GM12878 (cell line): ENCODE results near the gene SLC11A2. TPM values are rescaled to one million over a fixed set of nuclear protein-coding genes. Genes with fewer than 3 reads are reported as not detected.

Experiments used
- ASH2L ChIP-seq: fragments of 300-600, 200-600 bp; sonication (generic); IDR thresholded peaks from 2 replicates; pipeline ENCODE4 v1.6.1; 2017; ENCODE audit warnings: low read depth, mild to moderate bottlenecking, borderline replicate concordance
- ATF7 ChIP-seq: fragments of 450-650 bp; IDR thresholded peaks from 2 replicates; pipeline ENCODE4 v1.6.1; 2016; ENCODE audit warnings: low read depth, mild to moderate bottlenecking
- RAD21 ChIP-seq: IDR thresholded peaks from 2 replicates; pipeline ENCODE4 v1.6.1; 2011; ENCODE audit warnings: mild to moderate bottlenecking, low read depth, low read length, moderate library complexity; ENCODE audit not compliant: insufficient read depth
- SIX5 ChIP-seq: IDR thresholded peaks from 2 replicates; pipeline ENCODE4 v1.6.1; 2011; ENCODE audit warnings: mild to moderate bottlenecking, low read depth, low read length, moderate library complexity; ENCODE audit not compliant: severe bottlenecking
- TCF3 ChIP-seq: IDR thresholded peaks from 2 replicates; pipeline ENCODE4 v1.6.1; 2012; ENCODE audit warnings: low read depth, mild to moderate bottlenecking, low read length, borderline replicate concordance; ENCODE audit not compliant: insufficient read depth
- polyA plus RNA-seq, 11 experiments: library from polyadenylated mRNA; depleted of rRNA in 4 of 11; unstranded in 6 of 11; stranded (reverse) in 5 of 11; fragments of >200 nt; fragmentation: Nextera tagmentation in 4 of 11; fragmentation: Illumina TruSeq in 1 of 11; extraction: Ambion mirVana in 4 of 11; extraction: Trizol in 1 of 11; gene quantifications; 1 replicate in 1 of 11; 2 replicates in 10 of 11; pipeline versions ENCODE4 v1.2.1 to v1.2.3, GENCODE V29; 2011 to 2016; ENCODE audit warnings: inconsistent platforms in 2 of 11, missing spikeins in 2 of 11, low read depth in 1 of 11
- total RNA-seq, 4 experiments: library from RNA; depleted of rRNA in 3 of 4; stranded (reverse); fragments of >200 nt in 3 of 4; fragmentation: Illumina TruSeq in 1 of 4; extraction: Trizol in 1 of 4; gene quantifications; 2 replicates each; pipeline versions ENCODE4 v1.2.1 to v1.2.3, GENCODE V29; 2013 to 2021
- TF ChIP-seq, protein P1 (sequence below): IDR thresholded peaks from 2 replicates; pipeline ENCODE4 v1.6.1; 2011; ENCODE audit warnings: mild to moderate bottlenecking, low read depth, low read length, moderate library complexity; ENCODE audit not compliant: insufficient replicate concordance
- TF ChIP-seq, protein P2 (sequence below): IDR thresholded peaks from 2 replicates; pipeline ENCODE4 v1.6.1; 2012; ENCODE audit warnings: mild to moderate bottlenecking, low read depth, low read length
- TF ChIP-seq, protein P3 (sequence below): fragments of 450-650 bp; IDR thresholded peaks from 2 replicates; pipeline ENCODE4 v1.6.1; 2018; ENCODE audit warnings: mild to moderate bottlenecking, low read depth, moderate library complexity; ENCODE audit not compliant: partially characterized antibody
- TF ChIP-seq, protein P4 (sequence below): IDR thresholded peaks from 2 replicates; pipeline ENCODE4 v1.6.1; 2012; ENCODE audit warnings: low read depth, low read length, improper control_type of control experiment

The SLC11A2 gene
- total and polyA plus RNA-seq, 10 of the 15 experiments (the other 5 are each of a cell fraction or from before 2014, with no cell fraction given), result 6.2 to 29.4 (median 15.6) TPM

DNA sequence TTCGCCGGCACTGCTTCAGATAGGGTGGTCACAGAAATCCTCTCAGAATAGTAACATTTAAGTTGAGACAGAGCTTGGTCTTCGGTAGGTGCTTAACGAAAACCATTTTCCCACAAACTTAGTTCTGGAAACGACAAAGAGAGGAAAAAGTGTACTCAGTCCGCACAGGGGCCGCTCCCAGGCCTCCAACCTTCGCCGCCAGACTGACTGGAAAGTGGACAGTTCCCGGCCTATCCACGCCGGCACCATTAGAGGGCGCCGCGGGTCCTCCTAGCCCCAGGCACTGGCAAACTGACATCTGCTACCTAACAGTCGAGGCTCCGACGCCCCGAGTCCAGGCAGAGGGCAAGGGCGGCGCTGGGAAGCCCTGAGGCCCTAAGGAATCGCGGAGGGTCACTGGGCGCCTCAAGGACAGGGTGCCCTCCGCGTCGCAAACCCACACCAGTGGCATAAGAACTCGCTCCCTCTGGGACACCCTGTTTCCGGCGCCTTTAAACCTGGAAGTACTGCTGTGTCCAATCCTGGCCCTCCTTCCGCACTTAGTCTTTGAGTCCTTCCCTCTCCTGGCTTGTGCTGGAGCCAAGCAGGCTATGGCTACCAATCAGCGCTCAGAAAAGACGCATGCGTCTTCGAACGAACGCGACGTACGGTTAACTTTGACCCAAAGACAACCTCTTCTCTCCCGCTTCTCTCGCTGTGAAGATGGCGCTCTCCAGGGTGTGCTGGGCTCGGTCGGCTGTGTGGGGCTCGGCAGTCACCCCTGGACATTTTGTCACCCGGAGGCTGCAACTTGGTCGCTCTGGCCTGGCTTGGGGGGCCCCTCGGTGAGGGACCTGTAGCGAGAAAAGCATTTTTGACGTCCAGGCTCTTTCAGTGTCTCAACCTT, 21.7 kb upstream of the SLC11A2 start, which contains the start of gene LETMD1 (continued):
- TF ChIP-seq, protein P1, sequence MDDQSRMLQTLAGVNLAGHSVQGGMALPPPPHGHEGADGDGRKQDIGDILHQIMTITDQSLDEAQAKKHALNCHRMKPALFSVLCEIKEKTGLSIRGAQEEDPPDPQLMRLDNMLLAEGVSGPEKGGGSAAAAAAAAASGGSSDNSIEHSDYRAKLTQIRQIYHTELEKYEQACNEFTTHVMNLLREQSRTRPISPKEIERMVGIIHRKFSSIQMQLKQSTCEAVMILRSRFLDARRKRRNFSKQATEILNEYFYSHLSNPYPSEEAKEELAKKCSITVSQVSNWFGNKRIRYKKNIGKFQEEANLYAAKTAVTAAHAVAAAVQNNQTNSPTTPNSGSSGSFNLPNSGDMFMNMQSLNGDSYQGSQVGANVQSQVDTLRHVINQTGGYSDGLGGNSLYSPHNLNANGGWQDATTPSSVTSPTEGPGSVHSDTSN, result no peak
- TF ChIP-seq, protein P2, sequence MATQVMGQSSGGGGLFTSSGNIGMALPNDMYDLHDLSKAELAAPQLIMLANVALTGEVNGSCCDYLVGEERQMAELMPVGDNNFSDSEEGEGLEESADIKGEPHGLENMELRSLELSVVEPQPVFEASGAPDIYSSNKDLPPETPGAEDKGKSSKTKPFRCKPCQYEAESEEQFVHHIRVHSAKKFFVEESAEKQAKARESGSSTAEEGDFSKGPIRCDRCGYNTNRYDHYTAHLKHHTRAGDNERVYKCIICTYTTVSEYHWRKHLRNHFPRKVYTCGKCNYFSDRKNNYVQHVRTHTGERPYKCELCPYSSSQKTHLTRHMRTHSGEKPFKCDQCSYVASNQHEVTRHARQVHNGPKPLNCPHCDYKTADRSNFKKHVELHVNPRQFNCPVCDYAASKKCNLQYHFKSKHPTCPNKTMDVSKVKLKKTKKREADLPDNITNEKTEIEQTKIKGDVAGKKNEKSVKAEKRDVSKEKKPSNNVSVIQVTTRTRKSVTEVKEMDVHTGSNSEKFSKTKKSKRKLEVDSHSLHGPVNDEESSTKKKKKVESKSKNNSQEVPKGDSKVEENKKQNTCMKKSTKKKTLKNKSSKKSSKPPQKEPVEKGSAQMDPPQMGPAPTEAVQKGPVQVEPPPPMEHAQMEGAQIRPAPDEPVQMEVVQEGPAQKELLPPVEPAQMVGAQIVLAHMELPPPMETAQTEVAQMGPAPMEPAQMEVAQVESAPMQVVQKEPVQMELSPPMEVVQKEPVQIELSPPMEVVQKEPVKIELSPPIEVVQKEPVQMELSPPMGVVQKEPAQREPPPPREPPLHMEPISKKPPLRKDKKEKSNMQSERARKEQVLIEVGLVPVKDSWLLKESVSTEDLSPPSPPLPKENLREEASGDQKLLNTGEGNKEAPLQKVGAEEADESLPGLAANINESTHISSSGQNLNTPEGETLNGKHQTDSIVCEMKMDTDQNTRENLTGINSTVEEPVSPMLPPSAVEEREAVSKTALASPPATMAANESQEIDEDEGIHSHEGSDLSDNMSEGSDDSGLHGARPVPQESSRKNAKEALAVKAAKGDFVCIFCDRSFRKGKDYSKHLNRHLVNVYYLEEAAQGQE, result peak; percentile 66
- TF ChIP-seq, protein P3, sequence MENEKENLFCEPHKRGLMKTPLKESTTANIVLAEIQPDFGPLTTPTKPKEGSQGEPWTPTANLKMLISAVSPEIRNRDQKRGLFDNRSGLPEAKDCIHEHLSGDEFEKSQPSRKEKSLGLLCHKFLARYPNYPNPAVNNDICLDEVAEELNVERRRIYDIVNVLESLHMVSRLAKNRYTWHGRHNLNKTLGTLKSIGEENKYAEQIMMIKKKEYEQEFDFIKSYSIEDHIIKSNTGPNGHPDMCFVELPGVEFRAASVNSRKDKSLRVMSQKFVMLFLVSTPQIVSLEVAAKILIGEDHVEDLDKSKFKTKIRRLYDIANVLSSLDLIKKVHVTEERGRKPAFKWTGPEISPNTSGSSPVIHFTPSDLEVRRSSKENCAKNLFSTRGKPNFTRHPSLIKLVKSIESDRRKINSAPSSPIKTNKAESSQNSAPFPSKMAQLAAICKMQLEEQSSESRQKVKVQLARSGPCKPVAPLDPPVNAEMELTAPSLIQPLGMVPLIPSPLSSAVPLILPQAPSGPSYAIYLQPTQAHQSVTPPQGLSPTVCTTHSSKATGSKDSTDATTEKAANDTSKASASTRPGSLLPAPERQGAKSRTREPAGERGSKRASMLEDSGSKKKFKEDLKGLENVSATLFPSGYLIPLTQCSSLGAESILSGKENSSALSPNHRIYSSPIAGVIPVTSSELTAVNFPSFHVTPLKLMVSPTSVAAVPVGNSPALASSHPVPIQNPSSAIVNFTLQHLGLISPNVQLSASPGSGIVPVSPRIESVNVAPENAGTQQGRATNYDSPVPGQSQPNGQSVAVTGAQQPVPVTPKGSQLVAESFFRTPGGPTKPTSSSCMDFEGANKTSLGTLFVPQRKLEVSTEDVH, result peak; percentile 65
- TF ChIP-seq TCF3 (peak; percentile 68), ASH2L (0 out of 2 replicates have a peak, but pooled peaks have one; percentile 37), RAD21 (peak; percentile 82), SIX5 (peak; percentile 3), ATF7 (0 out of 2 replicates have a peak, but pooled peaks have one; percentile 12)
- TF ChIP-seq, protein P4, sequence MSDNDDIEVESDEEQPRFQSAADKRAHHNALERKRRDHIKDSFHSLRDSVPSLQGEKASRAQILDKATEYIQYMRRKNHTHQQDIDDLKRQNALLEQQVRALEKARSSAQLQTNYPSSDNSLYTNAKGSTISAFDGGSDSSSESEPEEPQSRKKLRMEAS, result peak; percentile 71; the same call in 1 of the 2 replicates
